Lung (tissue), 12 donors: ENCODE results near the gene VSIG1. TPM values are rescaled to one million over a fixed set of nuclear protein-coding genes. Genes with fewer than 3 reads are reported as not detected.

Experiments
- ATAC-seq: fragments of 200-7000 bp; cut with Tn5 transposase; one replicate; pipeline ENCODE4 v1.9.1; 2020; ENCODE audit warnings: moderate number of reproducible peaks; ENCODE audit not compliant: insufficient read depth, low FRiP score
- DNase-seq, 3 donors: peaks; one replicate each; pipeline ENCODE4 v3.0.0-alpha.2; 2013 to 2017
- H3K27ac ChIP-seq, 2 donors: one replicate each; pipeline ENCODE4 v1.5.1; 2013; ENCODE audit warnings: mild to moderate bottlenecking in 2 of 2, moderate library complexity in 2 of 2, control low read depth in 1 of 2, inconsistent platforms in 1 of 2, low read depth in 1 of 2, low read length in 1 of 2
- H3K27me3 ChIP-seq, 3 donors: one replicate each; pipeline ENCODE4 v1.5.1; 2013; ENCODE audit warnings: low read length in 2 of 3; ENCODE audit not compliant: control insufficient read depth in 3 of 3, insufficient read depth in 3 of 3
- H3K36me3 ChIP-seq, 4 donors: one replicate each; pipeline ENCODE4 v1.5.1; 2013; ENCODE audit warnings: low read length in 4 of 4, mild to moderate bottlenecking in 1 of 4, moderate library complexity in 1 of 4; ENCODE audit not compliant: control insufficient read depth in 4 of 4, insufficient read depth in 4 of 4
- H3K4me1 ChIP-seq, 5 donors: one replicate each; pipeline ENCODE4 v1.5.1; 2013; ENCODE audit warnings: low read length in 5 of 5, mild to moderate bottlenecking in 2 of 5, moderate library complexity in 1 of 5; ENCODE audit not compliant: control insufficient read depth in 5 of 5, insufficient read depth in 5 of 5
- H3K4me3 ChIP-seq: one replicate; pipeline ENCODE4 v1.5.1; 2013; ENCODE audit warnings: mild to moderate bottlenecking, control low read depth, moderate library complexity
- H3K9ac ChIP-seq, 2 donors: one replicate each; pipeline ENCODE4 v1.5.1; 2013; ENCODE audit warnings: low read length in 2 of 2, control low read depth in 1 of 2; ENCODE audit not compliant: insufficient read depth in 1 of 2
- H3K9me3 ChIP-seq, 4 donors: one replicate each; pipeline ENCODE4 v1.5.1; 2013; ENCODE audit warnings: low read length in 3 of 4, mild to moderate bottlenecking in 1 of 4, moderate library complexity in 1 of 4; ENCODE audit not compliant: control insufficient read depth in 4 of 4, insufficient read depth in 3 of 4
- WGBS, 2 donors: extraction: QIAGEN DNeasy Blood & Tissue Kit; methylation state at CpG; one replicate each; pipeline ENCODE4 v1.1.7; 2013; 5-methylcytosine and 5-hydroxymethylcytosine counted together
- polyA plus RNA-seq, 2 donors: library from polyadenylated mRNA; stranded (reverse); fragments of 200-250 nt; gene quantifications; one replicate each; pipeline ENCODE4 v1.2.1, GENCODE V29; 2013
- total RNA-seq, 2 donors: library from RNA; depleted of rRNA in 1 of 2; stranded (reverse); fragments of >200 nt in 1 of 2; gene quantifications; one replicate each; pipeline ENCODE4 v1.2.1, GENCODE V29; 2014 to 2021
- TF ChIP-seq, protein P1 (sequence below): IDR thresholded peaks from 2 replicates; pipeline ENCODE4 v1.5.1; 2012; ENCODE audit warnings: mild to moderate bottlenecking; ENCODE audit errors: control extremely low read depth, extremely low read depth
- donor health status: control.
- donor health status: control.
- donor health status: Bipolar disorder and iron deficiency.
- donor health status: healthy.
- donor health status: DM: yes; HTN: yes; CAD: no.

VSIG1 gene
- total and polyA plus RNA-seq, 4 donors: 0.57 to 4.3 (median 1.7) TPM

DNA sequence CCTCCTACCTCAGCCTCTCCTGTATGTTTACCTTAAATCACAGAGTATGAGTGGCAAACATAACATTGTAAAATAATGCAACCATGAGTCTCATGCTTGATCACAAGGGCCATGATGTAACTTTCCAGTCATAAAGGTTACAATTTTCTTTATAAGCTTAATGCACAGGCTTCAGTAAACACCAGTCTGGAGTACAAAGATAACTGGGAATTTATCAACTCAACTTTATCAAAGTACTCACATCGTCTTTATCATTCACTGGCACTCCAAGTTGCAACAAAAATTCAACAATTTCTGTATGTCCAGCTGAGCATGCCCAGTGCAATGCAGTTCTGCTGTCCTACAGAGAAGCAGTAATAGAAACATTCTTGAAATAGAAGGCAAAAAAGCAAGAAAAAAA is 43.6 kb downstream of the VSIG1 start:
- DNase-seq: no peak
- TF ChIP-seq, protein P1, sequence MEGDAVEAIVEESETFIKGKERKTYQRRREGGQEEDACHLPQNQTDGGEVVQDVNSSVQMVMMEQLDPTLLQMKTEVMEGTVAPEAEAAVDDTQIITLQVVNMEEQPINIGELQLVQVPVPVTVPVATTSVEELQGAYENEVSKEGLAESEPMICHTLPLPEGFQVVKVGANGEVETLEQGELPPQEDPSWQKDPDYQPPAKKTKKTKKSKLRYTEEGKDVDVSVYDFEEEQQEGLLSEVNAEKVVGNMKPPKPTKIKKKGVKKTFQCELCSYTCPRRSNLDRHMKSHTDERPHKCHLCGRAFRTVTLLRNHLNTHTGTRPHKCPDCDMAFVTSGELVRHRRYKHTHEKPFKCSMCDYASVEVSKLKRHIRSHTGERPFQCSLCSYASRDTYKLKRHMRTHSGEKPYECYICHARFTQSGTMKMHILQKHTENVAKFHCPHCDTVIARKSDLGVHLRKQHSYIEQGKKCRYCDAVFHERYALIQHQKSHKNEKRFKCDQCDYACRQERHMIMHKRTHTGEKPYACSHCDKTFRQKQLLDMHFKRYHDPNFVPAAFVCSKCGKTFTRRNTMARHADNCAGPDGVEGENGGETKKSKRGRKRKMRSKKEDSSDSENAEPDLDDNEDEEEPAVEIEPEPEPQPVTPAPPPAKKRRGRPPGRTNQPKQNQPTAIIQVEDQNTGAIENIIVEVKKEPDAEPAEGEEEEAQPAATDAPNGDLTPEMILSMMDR: no peak
- Histone ChIP-seq H3K4me1 (peaks cover 0 to 5% (median 0%) of the 10 kb centered on the region in 5 donors), H3K4me3 (no peak overlapping the region), H3K27ac (no peak overlapping the region), H3K9ac (no peak overlapping the region), H3K36me3 (peaks cover 0 to 13% (median 6%) of the 10 kb centered on the region in 4 donors), H3K27me3 (peaks cover 0 to 33% (median 6%) of the 10 kb centered on the region in 3 donors), H3K9me3 (no peaks in the 10 kb centered on the region)
- ATAC-seq: no peak
- 48 to 86% methylated on average over 1 of the region's 1 CpG for WGBS, 2 donors

DNA sequence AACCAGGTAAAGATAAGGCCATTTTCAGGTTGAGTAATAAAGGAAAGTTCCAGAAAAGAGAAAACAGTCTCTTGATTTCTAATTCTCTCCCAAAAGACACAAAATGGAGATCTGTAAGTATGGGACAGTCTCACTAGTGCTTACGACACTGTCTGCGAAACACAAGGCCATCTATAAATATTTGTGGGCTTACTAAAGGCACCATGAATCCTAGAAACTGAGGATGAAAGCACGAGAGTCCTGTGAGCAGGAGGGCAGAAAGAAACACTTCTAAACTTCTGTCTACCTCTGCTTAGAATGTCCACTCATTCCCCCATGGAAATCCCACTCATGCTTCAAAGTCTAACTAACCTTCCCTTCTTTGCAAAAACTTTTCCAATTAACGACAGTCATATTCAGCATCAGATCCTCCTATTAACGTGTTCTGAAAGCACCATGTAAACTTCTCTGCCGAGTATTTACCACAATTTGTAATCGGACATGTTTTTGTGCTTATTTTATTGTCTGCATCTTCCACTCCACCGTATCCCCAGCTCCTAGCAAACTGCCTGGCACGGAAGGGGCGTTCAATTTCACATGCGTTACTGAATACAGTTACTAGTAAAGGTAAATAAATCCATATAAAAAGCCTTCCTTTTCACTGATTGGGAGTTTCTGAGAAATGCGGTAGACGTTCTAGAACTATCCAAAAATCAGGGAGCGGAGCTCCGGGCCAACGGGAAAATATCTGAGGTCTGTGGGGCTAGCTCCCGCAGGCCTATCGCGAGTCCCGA is 45.8 kb downstream of the VSIG1 start:
- Histone ChIP-seq H3K4me3 (peak overlapping the region; percentile 66), H3K27ac (peak overlapping the region; percentile 87 to 96), H3K36me3 (peaks cover 0 to 5% (median 3%) of the 10 kb centered on the region in 4 donors), H3K4me1 (peaks cover 0 to 5% (median 0%) of the 10 kb centered on the region in 5 donors), H3K27me3 (peaks cover 0 to 29% (median 6%) of the 10 kb centered on the region in 3 donors), H3K9me3 (no peaks in the 10 kb centered on the region), H3K9ac (peak overlapping the region; percentile 88 to 97)
- TF ChIP-seq, protein P1: no peak
- WGBS, 2 donors: 2 to 33% methylated on average over 20 of the region's 20 CpGs
- DNase-seq: peak in 2 of 3 donors; percentile 26 to 46
- ATAC-seq: no peak

DNA sequence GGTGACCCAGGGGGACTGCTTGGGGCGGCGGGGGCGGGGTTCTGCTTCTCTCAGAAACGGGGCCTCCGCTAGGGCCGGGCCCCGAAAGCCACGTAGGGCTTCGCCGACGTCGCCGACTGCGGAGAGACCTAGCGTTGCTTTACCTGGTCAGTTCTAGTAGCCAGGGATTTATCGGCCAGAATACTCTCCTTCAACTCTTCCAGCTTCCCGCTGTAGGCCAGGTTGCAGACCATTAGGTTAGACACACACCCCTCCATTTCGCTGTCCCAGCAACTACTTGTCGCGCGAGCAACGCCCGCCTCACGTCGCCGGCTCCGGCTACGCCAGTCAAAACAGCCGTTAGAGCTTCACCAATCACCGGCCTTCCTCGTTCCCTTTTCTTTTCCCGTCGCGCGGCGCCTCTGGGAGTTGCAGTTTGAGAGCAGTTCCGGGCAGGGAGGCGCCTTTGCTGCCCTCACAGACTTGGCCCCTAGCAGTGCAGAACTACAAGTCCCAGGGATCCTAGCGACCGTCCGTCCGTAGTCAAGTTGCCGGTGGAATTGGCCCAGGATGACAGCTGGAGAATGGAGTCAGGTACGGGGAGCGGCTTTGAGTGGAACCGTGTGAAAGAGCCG is 46.5 kb downstream of the VSIG1 start, which contains the start of the genes ATG4A and PSMD10:
ATG4A (plus strand) TSS at position 515 of the 614 bp plus-strand sequence; CDS start at position 564, 49 bp downstream.
PSMD10 (minus strand) TSS at position 279 of the 614 bp plus-strand sequence; CDS start at position 257, 22 bp downstream.
- H3K36me3 ChIP-seq: peaks cover 0 to 5% (median 3%) of the 10 kb centered on the region in 4 donors

More for the DNA sequence above, 46.5 kb downstream of the VSIG1 start, which contains the start of the genes ATG4A and PSMD10:
- peak; percentile 94 for ATAC-seq
- Histone ChIP-seq H3K9me3 (no peaks in the 10 kb centered on the region), H3K4me3 (peak within 1 kb of the TSS; percentile 66), H3K9ac (peak within 1 kb of the TSS; percentile 88 to 97), H3K27ac (peak within 1 kb of the TSS; percentile 87 to 96), H3K27me3 (peaks cover 0 to 26% (median 6%) of the 10 kb centered on the region in 3 donors), H3K4me1 (peaks cover 0 to 5% (median 0%) of the 10 kb centered on the region in 5 donors)
- TF ChIP-seq, protein P1: no peak
- WGBS, 2 donors: 0 to 26% methylated on average over 28 to 47 of the region's 47 CpGs
- peak; percentile 96 to 97 (median 97) for DNase-seq
